Measurements from ENCODE around the gene HIP1.

HIP1 gene

DNA sequence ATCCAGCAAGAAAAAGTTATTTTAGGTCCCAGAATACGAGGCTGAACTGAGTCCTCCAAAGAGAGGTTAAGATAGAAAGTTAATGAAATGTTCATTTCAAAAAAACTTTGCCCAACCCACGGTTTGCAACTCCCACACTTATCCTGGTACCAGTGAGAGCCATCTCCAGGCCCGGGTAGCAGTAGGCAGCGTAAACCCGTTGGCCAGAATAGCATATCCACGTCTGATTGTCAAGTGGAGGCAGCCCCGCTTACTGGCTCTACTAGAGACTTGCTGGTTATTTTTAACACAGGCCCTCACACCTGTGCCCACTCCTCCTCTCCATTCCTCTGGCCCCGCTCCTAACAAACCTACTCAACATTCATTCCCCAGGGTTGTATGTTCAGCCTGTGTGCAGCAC lies 109.7 kb downstream of the HIP1 start:
- H3K4me3 ChIP-seq (ENCODE audit: low read depth, low read length) = no peak overlapping the region
- TF ChIP-seq, protein P1, sequence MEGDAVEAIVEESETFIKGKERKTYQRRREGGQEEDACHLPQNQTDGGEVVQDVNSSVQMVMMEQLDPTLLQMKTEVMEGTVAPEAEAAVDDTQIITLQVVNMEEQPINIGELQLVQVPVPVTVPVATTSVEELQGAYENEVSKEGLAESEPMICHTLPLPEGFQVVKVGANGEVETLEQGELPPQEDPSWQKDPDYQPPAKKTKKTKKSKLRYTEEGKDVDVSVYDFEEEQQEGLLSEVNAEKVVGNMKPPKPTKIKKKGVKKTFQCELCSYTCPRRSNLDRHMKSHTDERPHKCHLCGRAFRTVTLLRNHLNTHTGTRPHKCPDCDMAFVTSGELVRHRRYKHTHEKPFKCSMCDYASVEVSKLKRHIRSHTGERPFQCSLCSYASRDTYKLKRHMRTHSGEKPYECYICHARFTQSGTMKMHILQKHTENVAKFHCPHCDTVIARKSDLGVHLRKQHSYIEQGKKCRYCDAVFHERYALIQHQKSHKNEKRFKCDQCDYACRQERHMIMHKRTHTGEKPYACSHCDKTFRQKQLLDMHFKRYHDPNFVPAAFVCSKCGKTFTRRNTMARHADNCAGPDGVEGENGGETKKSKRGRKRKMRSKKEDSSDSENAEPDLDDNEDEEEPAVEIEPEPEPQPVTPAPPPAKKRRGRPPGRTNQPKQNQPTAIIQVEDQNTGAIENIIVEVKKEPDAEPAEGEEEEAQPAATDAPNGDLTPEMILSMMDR (IDR thresholded peaks at IDR 0.05; ENCODE audit: low read depth, low read length) = no peak

DNA sequence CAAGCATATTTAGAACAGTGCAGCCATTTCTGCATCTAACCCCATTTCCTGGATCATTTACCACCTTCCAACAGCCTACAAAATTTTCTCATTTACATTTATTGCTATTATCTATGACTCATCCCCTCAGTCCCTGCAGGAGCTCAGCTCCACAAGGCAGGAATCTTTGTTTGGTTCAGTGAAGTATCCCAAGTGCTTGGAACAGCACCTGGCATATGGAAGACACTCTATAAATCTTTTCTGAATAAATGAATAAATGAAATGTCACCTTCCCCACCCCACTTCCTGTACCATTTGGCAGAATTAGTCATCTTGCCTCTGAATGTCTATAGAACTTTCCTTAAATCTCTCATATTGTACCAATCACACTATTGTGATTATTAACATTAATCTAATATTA lies 110.7 kb downstream of the HIP1 start:
- TF ChIP-seq, protein P1 (IDR thresholded peaks at IDR 0.05; ENCODE audit: low read depth, low read length) = no peak
- H3K4me3 ChIP-seq (ENCODE audit: low read depth, low read length) = no peak overlapping the region

DNA sequence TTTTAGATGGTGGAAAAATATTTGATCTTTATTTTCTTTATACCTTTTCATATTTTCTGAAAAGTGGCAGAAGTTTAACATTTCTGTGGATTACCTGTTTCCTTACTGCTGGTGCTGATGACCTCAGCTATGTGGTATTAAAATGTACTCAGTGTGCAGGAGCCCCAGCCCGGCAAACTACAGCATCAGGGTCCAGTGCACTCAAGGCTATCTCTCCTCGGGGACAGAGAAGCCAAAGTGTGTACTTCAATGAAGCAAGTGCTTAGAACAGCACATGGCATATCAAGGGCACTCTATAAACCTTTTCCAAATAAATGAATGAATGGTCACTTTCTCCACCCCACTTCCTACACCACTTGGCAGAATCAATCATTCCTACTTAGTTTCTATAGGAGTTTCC lies 111.8 kb downstream of the HIP1 start:
- TF ChIP-seq, protein P1 (IDR thresholded peaks at IDR 0.05; ENCODE audit: low read depth, low read length) = no peak
- H3K4me3 ChIP-seq (ENCODE audit: low read depth, low read length) = no peak overlapping the region

DNA sequence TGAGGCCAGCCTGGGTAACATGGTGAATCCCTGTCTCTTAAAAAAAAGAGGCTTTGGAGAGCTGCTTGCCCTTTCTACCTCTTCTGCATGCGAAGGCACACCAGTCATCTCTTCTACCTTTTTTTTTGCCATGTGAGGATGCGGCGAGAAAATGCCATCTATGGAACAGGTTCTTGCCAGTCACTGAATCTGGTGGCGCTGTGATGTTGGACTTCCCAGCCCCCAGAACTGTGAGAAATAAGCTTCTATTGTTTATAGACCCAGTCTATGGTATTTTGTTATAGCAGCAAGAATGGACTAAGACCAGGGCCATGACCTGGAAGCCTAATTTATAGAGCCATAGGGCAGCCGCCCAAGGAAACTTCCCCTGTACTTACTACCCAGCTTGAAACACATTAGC lies 112.9 kb downstream of the HIP1 start:
- TF ChIP-seq, protein P1 (IDR thresholded peaks at IDR 0.05; ENCODE audit: low read depth, low read length) = no peak
- no peak overlapping the region for H3K4me3 ChIP-seq (ENCODE audit: low read depth, low read length)

DNA sequence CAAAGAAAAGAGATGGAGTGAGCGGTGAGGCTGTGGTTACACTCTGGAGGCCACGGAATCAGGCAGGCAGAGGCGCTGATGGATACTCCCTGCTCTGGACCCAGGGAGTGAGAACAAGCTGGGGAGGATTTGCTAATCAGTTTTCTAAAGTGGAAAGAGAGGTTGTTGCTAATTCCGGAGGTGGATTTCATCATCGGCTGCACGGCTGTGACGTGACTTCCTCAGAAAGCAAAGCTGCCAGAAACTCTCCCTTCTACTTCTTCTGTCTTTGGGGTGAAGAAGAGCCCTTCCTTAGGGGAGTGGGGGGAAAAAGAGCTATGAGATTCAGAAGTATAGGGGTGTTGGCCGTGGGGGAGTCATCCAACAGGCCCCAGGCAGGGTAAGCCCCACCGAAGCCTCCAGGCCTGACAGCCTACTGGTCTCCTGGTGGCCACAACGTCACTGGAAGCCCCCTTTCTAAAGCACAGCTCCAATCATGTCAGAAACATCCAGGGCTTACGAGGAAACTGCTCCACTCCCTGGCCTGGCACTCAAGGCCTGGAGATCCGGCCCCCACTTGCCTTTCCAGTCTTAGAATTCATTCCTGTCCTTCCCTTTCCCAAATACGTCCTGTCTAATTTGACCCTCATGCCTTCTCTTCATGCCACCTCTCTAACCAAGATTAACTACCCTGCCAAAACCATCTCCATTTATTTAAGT lies 114.5 kb downstream of the HIP1 start:
- TF ChIP-seq, protein P1 (IDR thresholded peaks at IDR 0.05; ENCODE audit: low read depth, low read length) = no peak
- H3K4me3 ChIP-seq (ENCODE audit: low read depth, low read length) = no peak overlapping the region

DNA sequence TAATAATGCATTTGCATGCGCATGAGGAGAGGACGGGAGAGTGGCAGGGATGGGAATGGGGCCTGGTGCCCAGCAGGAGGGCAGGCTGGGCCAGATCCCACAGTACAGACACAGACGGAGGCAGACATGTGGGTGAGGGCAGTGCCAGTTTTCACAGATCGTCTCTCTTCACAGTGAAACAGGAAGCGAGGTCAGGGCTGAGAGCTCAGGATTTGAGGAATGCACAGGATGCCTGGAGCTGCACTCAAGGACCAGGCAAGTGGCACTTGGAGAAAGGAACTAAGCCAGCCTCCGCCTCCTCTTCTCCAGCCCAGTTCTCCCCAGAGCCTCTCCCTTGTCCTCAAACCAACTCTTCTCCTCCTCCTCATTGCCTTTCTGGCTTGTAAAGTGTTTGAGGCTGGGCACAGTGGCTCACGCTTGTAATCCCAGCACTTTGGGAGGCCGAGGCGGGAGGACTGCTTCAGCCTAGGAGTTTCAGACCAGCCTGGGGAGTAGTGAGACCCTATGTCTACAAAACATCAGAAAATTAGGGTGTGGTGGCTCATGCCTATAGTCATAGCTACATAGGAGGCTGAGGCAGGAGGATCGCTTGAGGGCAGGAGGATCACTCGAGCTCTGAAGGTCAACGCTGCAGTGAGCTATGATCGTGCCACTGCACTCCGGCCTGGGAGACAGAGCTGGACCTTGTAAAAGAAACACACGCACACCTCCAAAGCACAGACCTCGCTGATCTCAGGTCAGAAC lies 115.2 kb downstream of the HIP1 start:
- TF ChIP-seq, protein P1 (IDR thresholded peaks at IDR 0.05; ENCODE audit: low read depth, low read length) = no peak
- no peak overlapping the region for H3K4me3 ChIP-seq (ENCODE audit: low read depth, low read length)

DNA sequence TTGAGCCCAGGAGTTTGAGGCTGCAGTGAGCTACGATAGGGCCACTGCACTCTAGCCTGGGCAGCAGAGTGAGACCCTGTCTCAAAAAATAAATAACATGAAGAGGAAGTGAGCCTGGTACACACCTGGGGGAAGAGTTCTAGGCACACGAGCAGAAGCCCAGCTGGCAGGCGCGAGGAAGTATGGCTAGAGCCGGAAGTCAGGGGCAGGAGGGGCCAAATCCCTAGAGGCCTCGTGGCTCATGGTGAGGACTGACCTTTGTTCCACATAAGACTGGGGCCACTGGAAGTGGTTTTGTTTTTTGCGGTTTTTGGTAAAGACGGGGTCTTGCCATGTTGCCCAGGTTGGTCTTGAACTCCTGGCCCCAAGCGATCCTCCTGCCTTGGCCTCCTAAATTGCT lies 117.6 kb downstream of the HIP1 start:
- TF ChIP-seq, protein P1 (IDR thresholded peaks at IDR 0.05; ENCODE audit: low read depth, low read length) = no peak

More for the DNA sequence above, 117.6 kb downstream of the HIP1 start:
- H3K4me3 ChIP-seq (ENCODE audit: low read depth, low read length) = no peak overlapping the region
